NCI-H446 treated with DMSO at 0.1 percent for 48 hours (cell line): ENCODE data around the gene WDR27.
"Not testable (repeated sequence)": the region's sequence is repeated elsewhere in the genome, so short reads cannot be mapped to it uniquely, and the experiment has no call there.

ENCODE experiments used
- DNase-seq: peaks from one replicate; lab custom pipeline; 2025; lab: John Stamatoyannopoulos, UW

The WDR27 gene

DNA sequence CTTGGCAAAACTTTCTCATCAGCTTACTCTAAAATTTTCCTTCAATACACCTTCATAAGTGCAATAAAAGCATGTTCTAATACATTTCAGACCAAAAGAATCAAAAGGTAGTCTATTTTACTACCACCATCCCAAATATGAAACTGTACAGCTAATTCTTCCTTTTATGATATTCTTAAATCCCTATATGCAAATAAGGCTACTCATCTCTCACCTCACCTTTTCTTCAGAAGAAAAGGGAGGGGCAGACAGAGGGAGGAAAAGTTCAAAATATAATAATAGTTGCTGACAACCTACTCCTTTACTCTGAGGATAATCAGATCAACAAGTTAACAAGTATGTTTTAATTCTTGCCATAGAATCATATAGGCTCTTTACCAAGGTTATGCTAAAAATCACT is 7.5 kb upstream of the WDR27 start:
- DNase-seq = no peak

DNA sequence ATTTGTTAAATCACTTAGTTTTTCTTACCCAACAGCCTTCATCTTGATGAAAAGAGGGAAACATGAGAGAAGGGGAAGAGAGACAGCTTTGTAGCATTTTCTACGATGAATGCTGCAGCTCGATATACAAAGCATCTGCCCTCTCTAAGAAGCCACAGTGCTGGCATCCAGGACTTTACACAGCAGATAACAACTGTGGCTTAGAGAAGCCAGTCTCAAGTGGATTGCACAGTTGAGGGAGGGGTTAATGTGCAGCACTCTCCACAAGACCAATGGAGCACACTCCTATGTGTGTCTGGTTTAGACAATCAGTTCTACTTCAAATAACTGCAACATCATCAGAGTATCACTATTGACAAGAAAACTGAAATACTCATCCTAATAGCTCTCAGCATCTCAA is 5.9 kb upstream of the WDR27 start:
- DNase-seq = no peak

DNA sequence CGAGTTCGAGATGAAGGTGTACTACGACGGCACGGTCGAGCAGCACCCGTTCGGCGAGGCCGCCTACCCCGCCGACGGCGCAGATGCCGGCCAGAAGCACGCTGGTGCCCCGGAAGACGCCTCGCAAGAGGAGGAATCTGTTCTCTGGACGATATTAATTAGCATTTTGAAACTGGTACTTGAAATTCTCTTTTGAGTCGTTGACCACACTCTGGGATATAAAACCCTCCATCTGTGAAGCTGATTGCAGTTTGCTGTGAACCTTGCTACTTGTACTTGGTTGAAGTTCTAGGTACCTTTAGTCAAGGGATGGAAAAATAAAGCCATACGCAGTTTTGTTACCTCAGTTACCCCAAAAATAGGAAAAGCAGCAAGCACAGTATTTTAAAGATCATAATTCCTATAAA is 1.0 kb upstream of the WDR27 start:
- DNase-seq = no peak

DNA sequence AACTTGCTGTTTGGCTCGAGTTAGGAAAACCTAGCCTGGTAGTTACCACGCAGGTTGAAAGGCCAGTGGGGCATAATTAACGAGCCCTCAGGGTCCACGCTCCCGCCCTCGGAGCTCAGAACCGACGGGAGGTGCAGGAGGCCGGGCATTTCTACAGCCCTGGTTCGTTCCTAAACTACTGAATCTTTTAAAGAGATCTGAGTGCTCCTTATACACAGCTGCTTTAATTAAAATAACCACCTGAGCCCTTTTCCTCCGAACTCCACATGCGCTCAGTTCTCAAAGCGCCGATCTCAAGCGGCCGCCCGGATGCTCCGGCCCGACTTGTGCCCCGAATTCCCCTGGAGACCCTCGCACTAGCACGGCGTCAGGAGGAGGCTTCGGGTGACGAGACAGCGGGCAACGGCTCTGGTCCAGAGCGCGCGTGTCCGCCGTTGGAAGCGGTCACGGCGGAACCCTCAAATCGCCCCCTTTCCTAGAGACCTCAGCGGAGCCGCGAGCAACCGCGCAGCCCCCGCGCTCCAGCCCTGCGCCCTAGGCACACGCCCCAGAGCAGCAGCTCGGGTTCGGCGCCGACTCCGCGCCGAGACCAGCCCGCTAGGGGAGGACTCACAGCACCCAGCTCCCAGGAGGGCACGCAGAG is 397 bp downstream of the WDR27 start:
- DNase-seq = no peak

DNA sequence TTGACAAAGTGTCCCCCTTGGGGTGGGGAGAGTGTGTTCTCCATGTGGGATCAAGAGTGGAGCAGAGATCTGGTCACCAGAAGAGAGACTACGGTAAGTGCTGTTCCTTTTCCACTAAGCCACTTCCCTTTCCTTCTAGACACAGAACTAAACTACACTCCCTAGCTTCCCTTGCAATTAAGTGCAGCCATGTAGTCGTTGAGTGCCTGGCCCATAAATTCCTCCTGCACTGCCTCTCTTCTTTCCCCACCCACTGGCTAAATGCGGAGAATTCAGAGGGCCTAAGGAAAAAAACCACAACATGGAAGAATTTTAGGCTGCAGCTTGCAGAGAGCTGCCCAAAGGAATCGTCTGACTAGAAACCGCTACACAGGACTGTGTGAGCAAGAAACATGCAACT is 1.5 kb downstream of the WDR27 start:
- no peak for DNase-seq

DNA sequence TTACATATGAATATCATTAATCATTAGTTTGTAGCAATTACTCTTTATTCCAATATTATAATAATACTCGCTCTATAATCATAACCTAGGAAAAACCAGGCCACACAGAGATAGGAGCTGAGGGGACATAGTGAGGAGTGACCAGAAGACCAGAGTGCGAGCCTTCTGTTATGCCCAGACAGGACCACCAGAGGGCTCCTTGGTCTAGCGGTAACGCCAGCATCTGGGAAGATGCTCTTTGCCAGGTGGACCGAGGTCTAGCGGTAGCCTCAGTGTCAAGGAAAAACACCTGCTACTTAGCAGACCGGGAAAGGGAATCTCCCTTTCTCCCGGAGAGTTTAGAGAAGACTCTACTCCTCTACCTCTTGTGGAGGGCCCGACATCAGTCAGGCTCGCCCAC is 4.7 kb downstream of the WDR27 start:
- DNase-seq = not testable (repeated sequence)

DNA sequence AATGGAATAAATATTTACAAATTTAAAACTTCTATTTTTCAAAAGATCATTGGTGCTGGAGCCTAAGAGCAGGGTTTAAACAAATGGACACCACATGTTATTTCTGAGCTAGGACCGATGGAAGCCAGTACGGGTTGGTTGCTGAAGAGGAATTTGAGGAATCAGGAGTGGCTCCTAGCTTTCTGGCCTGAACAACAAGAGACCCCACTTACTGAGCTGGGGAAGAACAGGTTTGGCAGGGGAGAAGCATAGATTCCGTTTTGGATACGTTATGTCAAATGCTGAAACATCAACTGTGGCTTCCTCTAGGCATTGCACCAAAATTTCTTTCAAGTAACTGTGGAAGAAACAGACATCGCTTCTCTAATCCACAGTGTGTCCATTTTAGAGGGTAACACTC is 6.7 kb downstream of the WDR27 start:
- DNase-seq = no peak

DNA sequence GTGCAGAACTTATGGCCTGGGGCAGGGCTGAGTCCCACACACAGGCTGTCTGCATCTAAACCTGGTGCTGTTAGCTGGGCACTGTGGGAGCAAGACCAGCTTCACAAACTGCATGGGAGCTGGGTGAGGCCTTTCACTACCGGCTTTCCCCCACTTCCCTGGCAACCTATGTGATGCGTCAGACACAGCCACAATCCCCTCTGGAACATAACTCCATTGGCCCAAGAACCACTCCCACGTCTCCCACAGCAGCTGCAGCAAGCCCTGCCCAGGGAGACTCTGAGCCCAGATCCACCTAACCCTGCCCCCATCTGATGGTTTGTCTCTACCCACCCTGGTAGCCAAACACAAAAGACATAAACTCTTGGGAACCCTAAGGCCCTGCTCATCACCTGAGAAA is 9.3 kb downstream of the WDR27 start:
- DNase-seq = no peak

DNA sequence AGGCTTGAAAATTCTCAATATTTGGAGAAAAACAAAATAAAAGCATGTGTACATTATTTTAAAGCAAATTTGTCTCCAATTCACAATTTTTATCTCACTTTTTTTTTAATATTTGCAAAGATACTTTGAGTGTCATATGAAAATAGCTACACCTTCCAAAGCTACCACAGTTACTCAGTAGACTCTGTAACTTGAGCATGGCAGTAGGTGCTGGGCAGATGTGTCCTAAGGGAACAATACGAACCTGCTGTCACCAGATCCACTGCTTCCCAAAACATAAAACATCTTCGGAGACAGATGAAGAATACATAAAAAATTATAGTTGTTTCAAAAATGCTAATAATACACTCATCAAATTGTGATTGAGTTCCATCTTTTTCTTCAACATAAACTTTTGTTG is 10.6 kb downstream of the WDR27 start:
- no peak for DNase-seq

DNA sequence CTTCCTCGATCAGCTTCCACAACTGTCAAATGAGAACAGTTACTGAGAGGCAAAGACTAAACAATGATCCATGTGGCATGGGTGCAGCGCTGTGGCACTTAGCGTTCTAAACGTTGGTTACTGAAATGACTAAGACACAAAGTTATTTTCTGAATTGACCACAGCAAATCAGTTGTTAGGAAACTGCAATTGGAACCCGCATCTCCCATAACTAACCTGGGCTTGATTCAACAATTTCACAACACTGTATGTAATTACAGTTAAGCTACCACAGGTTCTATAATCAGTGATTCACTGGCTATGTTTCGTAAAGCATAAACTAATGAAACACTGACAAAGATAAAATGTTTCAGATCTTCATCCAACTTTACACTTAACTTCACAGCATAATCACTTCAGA is 12.5 kb downstream of the WDR27 start:
- no peak for DNase-seq

DNA sequence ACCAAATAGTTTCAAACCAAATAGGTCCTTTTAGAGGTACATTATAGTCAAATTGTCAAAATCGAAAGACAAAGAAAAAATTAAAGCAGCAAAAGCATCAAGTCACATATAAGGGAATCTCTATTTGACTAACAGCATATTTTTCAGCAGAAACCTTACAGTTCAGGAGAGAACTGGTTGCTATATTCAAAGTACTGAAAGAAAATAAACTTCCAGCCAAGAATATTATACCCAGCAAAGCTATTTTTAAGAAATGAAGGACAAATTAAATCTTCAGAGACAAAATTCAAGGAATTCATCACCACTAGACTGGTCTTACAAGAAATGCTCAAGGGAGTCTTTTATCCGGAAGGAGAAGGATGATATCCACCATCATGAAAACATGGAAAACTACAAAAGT is 16.0 kb downstream of the WDR27 start:
- DNase-seq = no peak

DNA sequence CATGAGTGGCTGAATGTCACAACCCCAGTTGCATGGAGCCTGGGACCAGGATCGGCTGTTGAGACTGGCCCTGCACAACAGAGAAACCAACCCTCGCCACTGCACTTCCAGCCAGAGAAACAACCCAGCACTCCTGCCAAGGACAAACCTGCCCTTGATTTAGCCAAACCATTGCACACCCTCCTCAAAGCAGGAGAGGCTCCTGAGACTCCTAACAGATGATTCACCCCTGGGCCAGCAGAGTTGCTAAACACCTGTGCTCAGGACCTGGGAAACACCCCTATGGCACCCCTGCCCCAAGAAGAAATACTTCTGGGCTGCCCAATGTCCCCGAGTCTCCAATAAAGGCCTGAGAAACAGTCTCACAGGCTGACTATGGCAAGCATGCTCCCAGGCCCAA is 17.8 kb downstream of the WDR27 start:
- DNase-seq = no peak

DNA sequence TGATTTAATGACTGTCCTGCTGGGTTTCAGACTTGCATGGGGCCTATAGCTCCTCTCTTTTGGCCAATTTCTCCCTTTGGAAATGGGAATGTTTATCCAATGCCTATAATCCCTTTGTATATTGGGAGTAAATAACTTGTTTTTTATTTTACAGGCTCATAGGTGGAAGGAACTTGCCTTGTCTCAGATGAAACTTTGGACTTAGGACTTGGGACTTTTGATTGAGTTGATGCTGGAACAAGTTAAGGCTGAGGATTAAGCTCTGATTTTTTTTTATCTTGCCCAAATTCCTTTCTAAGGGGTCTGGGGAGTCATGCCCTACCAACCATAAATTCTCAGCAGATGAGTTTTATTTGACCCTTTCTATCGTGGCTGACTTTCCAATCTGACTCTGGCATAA is 23.5 kb downstream of the WDR27 start:
- DNase-seq = no peak

DNA sequence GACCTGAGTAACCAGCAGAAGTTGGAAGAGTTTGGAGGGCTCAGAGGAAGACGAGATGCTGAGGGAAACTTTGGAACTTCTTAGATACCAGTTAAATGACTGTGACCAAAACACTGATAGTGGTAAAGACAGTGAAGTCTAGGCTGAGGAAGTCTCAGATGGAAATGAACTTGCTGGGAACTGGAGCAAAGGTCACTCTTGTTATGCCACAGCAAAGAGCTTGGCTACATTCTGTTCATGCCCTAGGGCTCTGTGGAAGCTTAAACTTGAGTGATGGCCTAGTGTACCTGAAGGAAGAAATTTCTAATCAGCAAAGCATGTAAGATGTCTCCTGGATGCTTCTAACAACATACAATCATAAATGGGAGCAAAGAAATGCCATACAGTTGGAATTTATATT is 24.7 kb downstream of the WDR27 start:
- no peak for DNase-seq

DNA sequence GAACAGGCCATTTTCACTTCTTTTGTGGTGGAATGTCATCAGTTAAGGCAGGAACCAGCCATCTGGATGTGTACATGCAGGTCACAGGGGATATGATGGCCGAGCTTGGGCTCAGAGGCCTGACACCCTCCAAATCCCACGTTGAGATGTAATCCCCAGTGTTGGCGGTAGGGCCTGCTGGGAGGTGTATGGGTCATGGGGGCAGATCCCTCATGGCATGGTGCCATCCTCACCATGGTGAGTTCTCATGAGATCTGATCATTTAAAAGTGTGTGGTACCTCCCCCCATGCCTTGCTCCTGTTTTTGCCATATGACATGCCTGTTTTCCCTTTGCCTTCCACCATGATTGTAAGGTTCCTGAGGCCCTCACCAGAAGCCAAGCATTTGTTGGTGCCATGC is 26.8 kb downstream of the WDR27 start:
- no peak for DNase-seq

DNA sequence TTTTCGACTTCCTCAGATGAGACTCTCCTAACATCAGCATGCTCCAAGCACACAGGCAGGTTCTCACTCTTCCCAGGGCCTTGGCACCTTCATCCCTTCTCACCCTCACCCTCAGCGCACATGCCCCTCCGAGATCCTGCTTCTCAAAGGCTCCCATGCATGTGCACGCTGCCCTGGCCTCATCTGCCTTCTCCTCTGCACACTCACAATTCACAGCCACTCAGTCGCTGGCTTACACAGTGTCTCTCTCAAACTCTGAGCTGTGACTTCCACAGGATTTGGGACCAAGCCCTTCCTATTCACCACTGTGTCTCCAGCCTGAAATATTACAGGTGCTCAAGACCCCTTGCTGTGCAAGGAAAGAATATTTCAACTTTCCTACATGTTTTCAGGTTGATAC is 30.3 kb downstream of the WDR27 start:
- no peak for DNase-seq

DNA sequence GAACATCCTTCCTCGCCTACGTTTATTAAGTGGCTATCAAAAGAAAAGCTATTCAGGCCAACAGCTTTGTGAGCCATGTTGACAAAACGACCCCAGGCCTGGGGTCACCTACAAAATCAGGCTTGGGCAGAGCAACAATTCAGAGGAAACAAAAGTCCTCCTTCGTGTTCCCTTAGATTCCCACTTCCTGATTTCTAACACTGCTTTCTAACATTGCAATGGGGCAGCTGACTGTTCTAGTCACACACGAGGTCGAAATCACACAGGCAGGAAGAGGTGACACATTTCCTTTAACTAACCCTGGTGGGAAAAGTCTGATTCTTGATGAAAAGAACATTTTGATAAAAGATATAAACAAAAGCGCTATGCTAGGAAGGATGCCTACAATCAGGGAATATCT is 31.9 kb downstream of the WDR27 start:
- DNase-seq = no peak

DNA sequence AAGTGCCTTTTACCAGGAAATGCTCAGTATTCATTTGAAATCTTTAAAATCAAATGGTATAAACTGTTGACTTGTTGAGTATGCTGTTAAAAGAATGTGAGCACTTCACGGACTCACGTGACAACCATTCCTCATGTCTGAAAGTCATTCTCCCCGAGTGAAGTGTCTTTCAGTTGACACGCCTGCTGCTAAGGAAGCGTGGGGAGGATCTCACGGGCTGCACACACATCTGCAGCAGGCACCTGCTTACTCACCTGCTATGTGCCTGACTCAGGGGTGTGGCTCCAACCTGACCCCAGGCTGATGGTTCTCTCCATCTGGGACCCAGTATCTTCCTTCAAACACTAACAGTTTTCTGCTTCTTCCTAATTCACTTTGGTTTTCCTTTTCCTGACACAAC is 32.7 kb downstream of the WDR27 start:
- DNase-seq = no peak

DNA sequence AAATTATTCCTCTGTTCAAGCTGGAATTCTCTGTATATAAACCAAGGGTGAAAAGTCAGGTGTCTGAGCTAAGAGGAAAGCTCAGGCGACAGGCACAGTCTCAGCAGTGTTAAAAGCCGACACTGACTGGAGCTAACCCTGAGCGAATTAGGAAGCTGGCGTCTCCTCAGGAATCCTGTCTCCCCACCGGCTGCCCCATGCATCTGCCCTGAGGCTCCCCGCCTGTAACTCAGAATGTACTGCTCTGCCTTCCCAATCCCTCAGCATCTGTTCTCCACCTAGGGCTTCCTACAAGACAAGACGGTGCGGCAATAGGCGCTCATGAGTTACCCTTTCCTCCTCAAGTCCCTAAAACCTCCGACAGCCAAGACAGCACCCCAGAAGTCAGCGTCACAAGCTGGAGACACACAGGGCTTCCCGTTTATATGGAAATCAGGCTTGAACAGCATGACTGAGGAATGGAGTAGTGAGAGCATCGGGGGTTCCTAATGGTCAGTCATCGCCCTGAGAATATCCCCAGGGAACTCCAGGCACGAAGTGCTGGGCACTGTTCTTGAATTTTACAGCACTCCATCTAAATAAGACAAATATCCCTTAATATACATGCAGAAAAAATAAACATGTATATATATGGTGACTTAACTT is 33.5 kb downstream of the WDR27 start:
- no peak for DNase-seq

DNA sequence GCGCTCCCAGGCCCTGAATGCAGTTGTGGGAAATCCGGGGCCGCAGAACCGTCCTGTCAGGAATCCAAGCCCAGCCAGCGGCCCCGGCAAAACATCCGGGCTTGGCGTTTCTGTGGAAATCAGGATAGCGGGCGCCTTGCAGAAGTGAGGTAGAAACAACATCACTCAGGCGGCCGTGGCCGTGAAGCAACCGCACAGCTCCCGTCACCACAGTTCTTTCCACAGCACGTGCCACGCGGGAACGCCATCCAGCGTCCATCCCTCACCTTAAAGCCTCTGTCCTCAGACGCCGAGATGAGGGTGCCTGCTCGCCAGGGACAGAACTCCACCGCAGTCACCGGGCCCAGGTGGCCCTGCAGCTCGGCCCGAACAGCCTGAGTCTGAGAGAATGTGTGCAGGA is 34.1 kb downstream of the WDR27 start:
- DNase-seq = no peak

DNA sequence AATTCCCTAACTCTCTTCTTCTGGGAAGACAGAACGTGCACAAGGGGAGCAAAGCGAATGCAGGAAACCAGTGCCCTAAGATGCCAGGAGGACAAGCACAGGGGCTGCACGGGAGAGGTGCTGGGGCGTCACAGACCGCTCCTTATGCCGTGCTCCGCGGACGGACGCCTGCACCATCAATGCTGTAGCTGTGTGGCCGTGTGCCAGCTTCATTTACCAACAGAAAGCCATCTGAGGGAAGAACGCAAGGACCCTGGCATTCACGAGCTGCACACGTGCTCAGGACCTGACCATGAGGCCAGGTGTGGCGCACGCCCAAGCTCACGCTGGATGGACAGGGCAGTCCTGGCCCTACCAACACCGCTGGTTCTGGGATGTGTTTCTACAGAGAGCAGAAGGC is 35.4 kb downstream of the WDR27 start:
- no peak for DNase-seq

DNA sequence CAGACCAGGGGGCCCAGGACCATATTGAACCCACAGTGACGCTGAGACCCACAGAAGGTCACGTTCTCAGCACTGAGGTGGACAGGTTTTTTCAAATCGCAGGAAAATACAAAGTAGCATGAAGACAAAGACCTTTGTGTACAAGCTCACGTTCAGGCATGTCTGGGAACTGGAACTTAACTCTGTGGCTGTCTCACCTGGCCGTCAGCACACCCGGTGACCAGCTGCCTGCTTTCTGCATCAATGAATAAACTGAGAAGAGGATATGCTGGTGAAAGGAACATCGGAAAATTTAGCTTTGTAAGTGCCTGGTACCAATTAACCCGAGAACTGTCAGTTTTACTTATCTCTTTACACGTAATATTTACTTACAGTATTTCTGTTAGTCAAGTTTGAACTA is 36.5 kb downstream of the WDR27 start:
- DNase-seq = no peak

DNA sequence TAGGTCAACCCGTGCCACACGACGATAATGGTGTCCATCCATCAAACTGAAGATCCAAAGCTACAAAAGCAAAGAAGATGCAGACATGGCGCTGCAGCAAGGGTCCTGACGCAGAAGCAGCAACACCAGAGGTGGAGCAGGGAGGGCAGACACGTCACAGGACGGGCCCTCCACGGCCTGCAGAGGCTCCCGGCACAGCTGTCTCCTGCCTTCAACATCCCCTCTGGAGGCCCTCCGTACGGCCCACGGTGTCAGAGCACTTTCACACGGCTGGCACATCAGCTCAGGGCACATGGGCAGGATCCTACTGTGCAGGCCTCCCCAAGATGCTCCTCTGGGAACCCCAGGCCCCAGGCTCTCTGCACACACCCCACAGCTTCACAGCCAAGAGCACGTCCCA is 37.6 kb downstream of the WDR27 start:
- no peak for DNase-seq

DNA sequence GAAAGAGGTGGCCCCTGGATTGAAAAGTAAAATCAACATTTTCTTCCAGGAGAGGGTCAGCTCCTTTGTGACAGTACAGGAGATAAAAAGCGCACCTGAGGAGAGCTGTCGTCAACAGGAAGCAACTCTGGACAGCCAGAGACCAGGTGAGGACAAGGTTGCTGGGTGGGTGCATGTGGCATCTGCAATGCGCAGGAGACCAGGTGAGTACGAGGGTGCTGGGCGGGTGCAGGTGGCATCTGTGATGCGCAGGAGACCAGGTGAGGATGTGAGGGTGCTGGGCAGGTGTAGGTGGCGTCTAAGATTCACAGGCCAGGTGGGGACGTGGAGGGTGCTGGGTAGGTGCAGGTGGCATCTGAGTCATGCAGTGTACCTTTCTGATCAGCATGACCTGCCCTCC is 38.4 kb downstream of the WDR27 start:
- DNase-seq = no peak

DNA sequence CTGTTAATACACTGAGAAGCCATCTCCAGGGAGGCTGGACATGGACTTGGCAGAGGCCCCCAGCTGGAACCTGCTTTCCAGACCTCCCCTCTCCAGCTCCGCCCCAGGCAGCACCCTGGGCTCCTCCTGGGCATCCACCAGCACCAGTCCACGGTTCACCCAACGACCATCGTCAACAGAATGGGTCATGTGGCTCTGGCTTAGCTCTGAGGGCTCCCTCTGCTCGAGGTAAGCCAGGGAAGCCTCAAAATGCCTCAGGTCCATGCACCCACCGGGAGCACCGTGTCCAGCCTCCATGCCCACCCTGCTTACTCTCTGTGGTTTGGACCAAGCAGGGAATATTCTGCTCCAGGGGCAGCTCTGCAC is 40.5 kb downstream of the WDR27 start:
- no peak for DNase-seq
